SK-N-SH (cell line): ENCODE results near the gene NLK. TPM values are rescaled to one million over a fixed set of nuclear protein-coding genes. Genes with fewer than 3 reads are reported as not detected.

Source experiments
- CTCF ChIA-PET: fragments of 300-600, 350-600 bp; formaldehyde crosslinking; extraction: SDS; loops from one replicate; lab custom pipeline; 2021; lab: Yijun Ruan, JAX
- POLR2A ChIA-PET: fragments of 350-600 bp; sonication (Branson Sonifier 250); formaldehyde crosslinking; extraction: SDS; loops from one replicate; lab custom pipeline; 2020; ENCODE audit warnings: antibody characterized with exemption, inconsistent platforms; lab: Yijun Ruan, JAX
- DNase-seq: peaks from one replicate; pipeline ENCODE4 v3.0.0; 2012
- H2AFZ ChIP-seq: fragments of 200-600 bp; sonication (generic); 2 replicates; pipeline ENCODE4 v1.8.1; 2016; ENCODE audit warnings: antibody characterized with exemption, mild to moderate bottlenecking, low read depth
- H3F3A ChIP-seq: fragments of 200-600 bp; sonication (generic); replicated peaks from 2 replicates; pipeline ENCODE3; 2016; ENCODE audit warnings: antibody characterized with exemption, mild to moderate bottlenecking; ENCODE audit not compliant: insufficient read depth
- H3K27ac ChIP-seq, 2 experiments: fragments of 200-500 bp in 1 of 2; fragments of 200-600 bp in 1 of 2; sonication (Bioruptor generic) in 1 of 2; sonication (generic), shearing (Covaris generic) in 1 of 2; 2 replicates each; pipeline versions ENCODE4 v1.5.1 to v1.6.1; 2014 to 2016; ENCODE audit warnings: low read depth in 2 of 2, inconsistent platforms in 1 of 2, low read length in 1 of 2, mild to moderate bottlenecking in 1 of 2, mixed read lengths in 1 of 2
- H3K27me3 ChIP-seq: fragments of 200-600 bp; sonication (generic), shearing (Covaris generic); 2 replicates; pipeline ENCODE4 v1.6.1; 2016; ENCODE audit warnings: mixed run types; ENCODE audit not compliant: insufficient read depth
- H3K36me3 ChIP-seq, 2 experiments: fragments of 200-500 bp in 1 of 2; fragments of 200-600 bp in 1 of 2; sonication (Bioruptor generic) in 1 of 2; sonication (generic) in 1 of 2; replicated peaks in 1 of 2; 2 replicates each; pipeline versions ENCODE3 to v1.5.1; 2014 to 2016; ENCODE audit warnings: low read length in 1 of 2, mild to moderate bottlenecking in 1 of 2; ENCODE audit not compliant: insufficient read depth in 2 of 2, control insufficient read depth in 1 of 2
- H3K4me1 ChIP-seq, 2 experiments: fragments of 200-500 bp in 1 of 2; fragments of 200-600 bp in 1 of 2; sonication (Bioruptor generic) in 1 of 2; sonication (generic), shearing (Covaris generic) in 1 of 2; 2 replicates each; pipeline versions ENCODE4 v1.5.1 to v1.6.1; 2014 to 2016; ENCODE audit warnings: low read depth in 1 of 2, low read length in 1 of 2, mixed run types in 1 of 2; ENCODE audit not compliant: insufficient read depth in 2 of 2, control insufficient read depth in 1 of 2
- H3K4me2 ChIP-seq: fragments of 200-600 bp; sonication (generic), shearing (Covaris generic); 2 replicates; pipeline ENCODE4 v1.6.1; 2017; ENCODE audit warnings: mixed run types
- H3K4me3 ChIP-seq, 2 experiments: fragments of 200-500 bp in 1 of 2; fragments of 200-600 bp in 1 of 2; sonication (Bioruptor generic) in 1 of 2; sonication (generic), shearing (Covaris generic) in 1 of 2; 2 replicates each; pipeline versions ENCODE4 v1.5.1 to v1.8.1; 2014 to 2016; ENCODE audit warnings: low read depth in 2 of 2, inconsistent platforms in 1 of 2, low read length in 1 of 2, mild to moderate bottlenecking in 1 of 2, mixed read lengths in 1 of 2, moderate library complexity in 1 of 2
- H3K79me2 ChIP-seq: fragments of 200-600 bp; sonication (generic); 2 replicates; pipeline ENCODE4 v1.8.1; 2017; ENCODE audit warnings: mild to moderate bottlenecking; ENCODE audit not compliant: insufficient read depth
- H3K9ac ChIP-seq: fragments of 200-600 bp; sonication (generic); 2 replicates; pipeline ENCODE4 v1.6.1; 2017; ENCODE audit warnings: mixed run types
- H3K9me2 ChIP-seq: fragments of 200-600 bp; sonication (generic); 2 replicates; pipeline ENCODE4 v1.6.1; 2017; ENCODE audit warnings: mixed run types
- H3K9me3 ChIP-seq: fragments of 200-600 bp; sonication (generic); 2 replicates; pipeline ENCODE4 v1.6.1; 2017; ENCODE audit warnings: mixed run types, mild to moderate bottlenecking, moderate library complexity
- H4K20me1 ChIP-seq: fragments of 200-600 bp; sonication (generic); 2 replicates; pipeline ENCODE4 v1.6.1; 2017; ENCODE audit warnings: mild to moderate bottlenecking, mixed run types; ENCODE audit not compliant: insufficient read depth
- CHD2 ChIP-seq: fragments of 150-350 bp; IDR thresholded peaks from 2 replicates; pipeline ENCODE4 v1.6.1; 2018; ENCODE audit warnings: low read length; ENCODE audit not compliant: partially characterized antibody
- CTCF ChIP-seq: fragments of 200-600 bp; sonication (generic); IDR thresholded peaks from 2 replicates; pipeline ENCODE4 v1.6.1; 2017; ENCODE audit warnings: antibody characterized with exemption, mild to moderate bottlenecking, moderate library complexity
- EZH2phosphoT487 ChIP-seq: fragments of 200-600 bp; sonication (generic); IDR thresholded peaks from 2 replicates; pipeline ENCODE4 v1.6.1; 2017; ENCODE audit warnings: low read depth, mixed run types, mild to moderate bottlenecking, antibody characterized with exemption, moderate library complexity, borderline replicate concordance
- FOSL2 ChIP-seq: IDR thresholded peaks from 2 replicates; pipeline ENCODE4 v1.4.0; 2012; ENCODE audit warnings: low read depth, mild to moderate bottlenecking, moderate library complexity, borderline replicate concordance
- FOXJ3 ChIP-seq: sonication (generic); formaldehyde crosslinking; IDR thresholded peaks from 2 replicates; pipeline ENCODE4 v1.5.1; 2020; ENCODE audit warnings: mild to moderate bottlenecking, missing genetic modification reagents
- GABPA ChIP-seq: IDR thresholded peaks from 2 replicates; pipeline ENCODE4 v1.4.0; 2012; ENCODE audit warnings: low read depth, mild to moderate bottlenecking
- JUND ChIP-seq: IDR thresholded peaks from 2 replicates; pipeline ENCODE4 v1.4.0; 2012
- MAX ChIP-seq: IDR thresholded peaks from 2 replicates; pipeline ENCODE4 v1.4.0; 2012; ENCODE audit warnings: low read depth
- MEF2A ChIP-seq: IDR thresholded peaks from 2 replicates; pipeline ENCODE4 v1.4.0; 2012; ENCODE audit warnings: low read depth, borderline replicate concordance
- NRF1 ChIP-seq: IDR thresholded peaks from 2 replicates; pipeline ENCODE4 v1.6.1; 2012; ENCODE audit warnings: low read depth, mild to moderate bottlenecking, low read length
- POLR2AphosphoS5 ChIP-seq: IDR thresholded peaks from 2 replicates; pipeline ENCODE4 v1.6.1; 2012; ENCODE audit warnings: low read depth, low read length
- RCOR1 ChIP-seq: fragments of 150-350 bp; IDR thresholded peaks from 2 replicates; pipeline ENCODE4 v1.6.1; 2017; ENCODE audit warnings: antibody characterized with exemption, low read length
- RXRA ChIP-seq: IDR thresholded peaks from 2 replicates; pipeline ENCODE4 v1.4.0; 2012; ENCODE audit warnings: low read depth, mild to moderate bottlenecking, borderline replicate concordance
- SIN3A ChIP-seq: IDR thresholded peaks from 2 replicates; pipeline ENCODE4 v1.6.1; 2012; ENCODE audit warnings: low read depth, mild to moderate bottlenecking, low read length, moderate library complexity, borderline replicate concordance
- SMC3 ChIP-seq: IDR thresholded peaks from 2 replicates; pipeline ENCODE4 v1.6.1; 2012; ENCODE audit warnings: low read depth, low read length, improper control_type of control experiment
- TAF1 ChIP-seq: IDR thresholded peaks from 2 replicates; pipeline ENCODE4 v1.6.1; 2012; ENCODE audit warnings: low read depth, mild to moderate bottlenecking, low read length, moderate library complexity, borderline replicate concordance
- USF1 ChIP-seq: IDR thresholded peaks from 2 replicates; pipeline ENCODE4 v1.4.0; 2012; ENCODE audit warnings: low read depth, borderline replicate concordance
- USF2 ChIP-seq: fragments of 150-350 bp; IDR thresholded peaks from 2 replicates; pipeline ENCODE4 v1.6.1; 2017; ENCODE audit warnings: antibody characterized with exemption, low read length, low read depth, borderline replicate concordance
- YY1 ChIP-seq: IDR thresholded peaks from 2 replicates; pipeline ENCODE4 v1.4.0; 2012; ENCODE audit warnings: low read depth, mild to moderate bottlenecking
- polyA plus RNA-seq, 3 experiments: library from polyadenylated mRNA; depleted of rRNA; stranded (reverse); fragments of >200 nt; gene quantifications; 2 replicates each; pipeline ENCODE4 v1.2.3, GENCODE V29; 2012

The NLK gene
- polyA plus RNA-seq, 1 of the 3 experiments (the other 2 are of a cell fraction), result 12.3 TPM

GRCh38 chr17:27996202-27997043, 46.1 kb upstream of the NLK start (continued):
- TF ChIP-seq CTCF (no peak), SMC3 (no peak), MEF2A (no peak), RCOR1 (no peak), JUND (no peak), NRF1 (no peak), FOSL2 (no peak)

GRCh38 chr17:27997044-27997401, 45.5 kb upstream of the NLK start:
- CTCF ChIA-PET, result no interaction called here
- Histone ChIP-seq H3K9me3 (no peaks in the 10 kb centered on the region), H3K9ac (no peak overlapping the region), H3K9me2 (no peaks in the 10 kb centered on the region), H2AFZ (no peak overlapping the region), H3K4me1 (no peaks in the 10 kb centered on the region), H3K4me2 (no peak overlapping the region), H3K27me3 (no peaks in the 10 kb centered on the region), H3K4me3 (no peak overlapping the region), H3F3A (no peaks in the 10 kb centered on the region), H3K27ac (no peak overlapping the region), H3K79me2 (no peaks in the 10 kb centered on the region), H3K36me3 (no peaks in the 10 kb centered on the region), H4K20me1 (no peaks in the 10 kb centered on the region)
- TF ChIP-seq MEF2A, result no peak
- no peak for TF ChIP-seq TAF1
- TF ChIP-seq JUND, result no peak
- TF ChIP-seq SMC3, result no peak
- TF ChIP-seq GABPA, result no peak
- TF ChIP-seq FOXJ3 (CRISPR knock-in tag), result no peak
- TF ChIP-seq RXRA, result no peak
- TF ChIP-seq POLR2AphosphoS5, result no peak
- TF ChIP-seq SIN3A, result no peak
- no peak for TF ChIP-seq EZH2phosphoT487
- TF ChIP-seq USF1, result no peak
- no peak for TF ChIP-seq CHD2
- no peak for TF ChIP-seq NRF1
- TF ChIP-seq MAX, result no peak
- no peak for TF ChIP-seq YY1
- no peak for TF ChIP-seq USF2
- POLR2A ChIA-PET, result no interaction called here
- no peak for DNase-seq
